HepG2 (cell line): ENCODE results near the gene VEGFB. TPM values are rescaled to one million over a fixed set of nuclear protein-coding genes. Genes with fewer than 3 reads are reported as not detected.
A peak's percentile ranks its signal among the peaks of the same experiment; 100 is the strongest.

Source experiments
- ATM ChIP-seq: fragments of 450-650 bp; IDR thresholded peaks from 2 replicates; pipeline ENCODE4 v1.7.1; 2017; ENCODE audit warnings: mild to moderate bottlenecking, borderline replicate concordance
- ELF4 ChIP-seq: sonication (generic); formaldehyde crosslinking; IDR thresholded peaks from 2 replicates; pipeline ENCODE4 v1.5.0; 2020; ENCODE audit warnings: missing genetic modification reagents, mild to moderate bottlenecking, moderate library complexity, borderline replicate concordance
- ETV6 ChIP-seq: sonication (generic); formaldehyde crosslinking; conservative IDR thresholded peaks from 2 replicates; pipeline ENCODE4 v1.4.0; 2020; ENCODE audit warnings: missing genetic modification reagents
- HNF1A ChIP-seq, 2 experiments: sonication (generic) in 1 of 2; formaldehyde crosslinking in 1 of 2; IDR thresholded peaks; 2 replicates each; pipeline versions ENCODE4 v1.4.0 to v1.6.1; 2016 to 2020; ENCODE audit warnings: borderline replicate concordance in 1 of 2, low read depth in 1 of 2, mild to moderate bottlenecking in 1 of 2, missing genetic modification reagents in 1 of 2
- MYC ChIP-seq: sonication (generic); formaldehyde crosslinking; IDR thresholded peaks from 2 replicates; pipeline ENCODE4 v1.9.0; 2021; ENCODE audit warnings: missing genetic modification reagents, borderline replicate concordance
- PRDM10 ChIP-seq: sonication (generic); formaldehyde crosslinking; IDR thresholded peaks from 2 replicates; pipeline ENCODE4 v1.4.0; 2020; ENCODE audit warnings: low read depth, missing genetic modification reagents
- YY1 ChIP-seq: IDR thresholded peaks from 2 replicates; pipeline ENCODE4 v1.6.1; 2011; ENCODE audit warnings: low read length, low read depth, moderate library complexity, mild to moderate bottlenecking; ENCODE audit not compliant: insufficient read depth, insufficient replicate concordance
- ZBTB46 ChIP-seq: sonication (generic); formaldehyde crosslinking; IDR thresholded peaks from 2 replicates; pipeline ENCODE4 v1.4.0; 2020; ENCODE audit warnings: mild to moderate bottlenecking, missing genetic modification reagents, borderline replicate concordance
- ZIK1 ChIP-seq: sonication (generic); formaldehyde crosslinking; IDR thresholded peaks from 2 replicates; pipeline ENCODE4 v1.5.0; 2020; ENCODE audit warnings: mild to moderate bottlenecking, low read depth, missing genetic modification reagents, borderline replicate concordance
- ZNF33B ChIP-seq: sonication (generic); formaldehyde crosslinking; IDR thresholded peaks from 2 replicates; pipeline ENCODE4 v1.5.1; 2020; ENCODE audit warnings: mild to moderate bottlenecking, missing genetic modification reagents
- ZNF615 ChIP-seq: sonication (generic); formaldehyde crosslinking; IDR thresholded peaks from 2 replicates; pipeline ENCODE4 v1.5.0; 2020; ENCODE audit warnings: mild to moderate bottlenecking, missing genetic modification reagents, borderline replicate concordance
- ZNF660 ChIP-seq: sonication (generic); formaldehyde crosslinking; IDR thresholded peaks from 2 replicates; pipeline ENCODE4 v1.5.1; 2020; ENCODE audit warnings: mild to moderate bottlenecking, low read depth, missing genetic modification reagents, borderline replicate concordance
- ZNF768 ChIP-seq: sonication (generic); formaldehyde crosslinking; IDR thresholded peaks from 2 replicates; pipeline ENCODE4 v1.4.0; 2020; ENCODE audit warnings: missing genetic modification reagents
- polyA plus RNA-seq, 8 experiments: library from polyadenylated mRNA; depleted of rRNA in 3 of 8; stranded (reverse) in 7 of 8; unstranded in 1 of 8; fragments of >200 nt; fragmentation: Illumina TruSeq in 4 of 8; extraction: Trizol in 4 of 8; gene quantifications; 2 replicates each; pipeline versions ENCODE4 v1.2.1 to v1.2.3, GENCODE V29; 2011 to 2016; ENCODE audit warnings: low read depth in 4 of 8, missing spikeins in 1 of 8, mixed read lengths in 1 of 8; ENCODE audit not compliant: insufficient read depth in 1 of 8
- total RNA-seq, 5 experiments: library from RNA; depleted of rRNA; stranded (reverse); fragments of >200 nt; fragmentation: Illumina TruSeq; extraction: Trizol; gene quantifications; 2 replicates each; pipeline ENCODE4 v1.2.3, GENCODE V29; 2016; ENCODE audit warnings: low read depth in 1 of 5

VEGFB gene
- total and polyA plus RNA-seq, 2 of the 13 experiments (the other 11 are each of a cell fraction or from before 2014, with no cell fraction given): 9.0 to 11.3 TPM

GRCh38 chr11:64245797-64246620 is 11.6 kb downstream of the VEGFB start (continued):
- TF ChIP-seq ZBTB46 (0 out of 2 replicates have a peak, but pooled peaks have one; percentile 40), MYC (no peak; the same call in 1 of the 2 replicates), ZNF615 (CRISPR knock-in tag) (no peak), ZNF768 (CRISPR knock-in tag) (peak; percentile 74; the same call in 1 of the 2 replicates), ZIK1 (CRISPR knock-in tag) (no peak), ZNF33B (no peak), HNF1A (IDR thresholded peaks at IDR 0.05; ENCODE audit: low read depth) (no peak), HNF1A (CRISPR knock-in tag; IDR thresholded peaks at IDR 0.05; ENCODE audit: borderline replicate concordance) (no peak), ELF4 (CRISPR knock-in tag) (no peak), ETV6 (CRISPR knock-in tag) (no peak), YY1 (peak; percentile 49), PRDM10 (CRISPR knock-in tag) (no peak), ZNF660 (CRISPR knock-in tag) (no peak), ATM (no peak)
